Fibroblast of skin of left biceps (primary cell): ENCODE data around the gene ZNF536.
"Not testable (repeated sequence)": the region's sequence is repeated elsewhere in the genome, so short reads cannot be mapped to it uniquely, and the experiment has no call there.

Experiments
- DNase-seq, 2 experiments: peaks; one replicate each; pipeline ENCODE4 v3.0.0-alpha.2; 2013; ENCODE audit warnings: low read depth in 2 of 2

The ZNF536 gene

DNA sequence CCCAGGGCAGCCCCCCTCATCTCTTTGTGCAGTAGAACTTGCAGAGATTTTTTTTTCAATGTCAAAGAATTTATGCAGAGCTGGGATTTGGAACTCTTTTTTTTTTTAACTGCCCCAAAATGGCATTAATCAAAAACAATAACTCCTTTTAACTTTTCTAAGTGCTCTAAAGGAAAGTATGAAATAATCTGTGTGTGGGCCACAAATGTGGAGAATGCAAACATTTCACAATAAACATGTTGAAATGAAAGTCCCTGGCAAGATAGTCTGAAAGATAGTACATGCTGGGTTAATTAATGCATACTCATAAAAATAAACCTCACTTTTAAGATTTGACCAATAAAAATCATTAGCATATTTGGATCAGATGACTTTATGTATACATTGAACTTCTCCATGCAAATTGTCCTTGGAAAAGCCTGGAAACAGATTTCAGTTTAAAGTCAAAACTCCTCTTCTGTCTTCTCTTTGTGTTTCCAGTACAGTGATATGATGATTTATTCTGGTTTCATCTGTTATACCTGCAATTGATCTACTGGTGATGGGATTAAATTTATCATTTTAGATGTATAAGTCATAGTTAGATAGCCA is 30.5 kb upstream of the ZNF536 start:
- peak; percentile 43 to 54 for DNase-seq

DNA sequence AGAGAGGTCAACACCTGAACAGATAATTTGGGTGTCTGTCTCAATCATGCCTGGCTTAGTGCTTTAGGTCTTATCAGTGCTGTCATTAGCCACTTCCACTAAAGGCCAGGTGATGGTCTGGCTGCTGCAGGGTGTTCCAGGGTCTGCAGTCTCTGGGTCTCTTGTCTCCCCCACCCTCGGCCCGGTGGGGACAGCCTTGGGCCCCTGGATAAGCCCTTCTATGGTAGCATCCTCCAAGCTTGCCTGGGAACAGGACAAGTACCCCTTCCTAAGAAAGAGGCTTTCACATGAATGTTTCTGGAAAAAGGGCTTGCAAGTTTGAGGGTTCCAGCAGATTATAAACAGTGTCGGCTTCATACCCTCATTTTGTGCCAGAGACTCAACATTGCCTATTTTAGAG is 29.3 kb upstream of the ZNF536 start:
- no peak for DNase-seq

DNA sequence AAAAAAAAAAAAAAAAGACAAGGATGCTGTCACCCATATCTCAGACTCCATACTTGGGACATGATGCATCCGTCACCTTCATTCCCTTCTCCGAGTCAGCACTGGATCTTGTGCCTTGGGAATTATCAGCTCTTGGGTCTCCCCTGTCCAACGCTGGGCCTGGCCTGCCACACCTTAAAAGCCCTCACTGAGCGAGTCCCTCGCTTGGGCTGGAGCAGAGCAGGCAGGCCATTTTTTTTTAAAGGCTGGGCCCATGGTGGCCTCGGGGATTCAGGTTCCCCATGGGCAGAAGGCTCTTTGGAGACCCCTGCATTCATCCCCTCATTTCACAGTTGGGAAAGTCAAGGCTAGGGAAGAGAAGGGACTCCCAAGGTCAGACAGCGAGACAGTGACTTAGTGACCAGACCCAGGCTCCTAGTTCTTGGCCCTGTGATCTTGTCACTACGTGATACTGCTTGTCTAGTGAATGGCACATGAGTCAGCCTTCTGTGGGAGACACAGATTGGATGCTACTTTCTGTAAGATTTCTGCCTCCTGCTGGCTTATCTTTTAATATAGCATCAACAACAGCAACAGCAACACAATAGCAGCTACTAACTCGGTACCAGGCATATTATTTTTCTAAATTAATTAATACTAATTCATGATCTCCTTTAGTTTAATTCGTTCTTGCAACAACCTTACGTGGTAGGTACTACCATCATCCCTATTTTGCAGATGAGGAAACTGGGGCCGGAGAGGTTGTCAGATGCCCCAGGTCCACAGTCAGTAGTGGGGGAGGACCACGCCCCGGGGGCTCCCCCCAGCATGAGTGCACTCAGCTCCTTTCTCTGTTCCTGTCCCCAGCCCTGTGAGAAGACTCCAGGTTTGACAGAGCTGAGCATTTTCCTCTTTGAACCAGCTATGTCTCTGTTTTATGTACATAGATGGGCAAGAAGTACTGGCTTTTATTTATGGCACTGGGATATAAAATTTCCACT is 27.4 kb upstream of the ZNF536 start:
- no peak for DNase-seq

DNA sequence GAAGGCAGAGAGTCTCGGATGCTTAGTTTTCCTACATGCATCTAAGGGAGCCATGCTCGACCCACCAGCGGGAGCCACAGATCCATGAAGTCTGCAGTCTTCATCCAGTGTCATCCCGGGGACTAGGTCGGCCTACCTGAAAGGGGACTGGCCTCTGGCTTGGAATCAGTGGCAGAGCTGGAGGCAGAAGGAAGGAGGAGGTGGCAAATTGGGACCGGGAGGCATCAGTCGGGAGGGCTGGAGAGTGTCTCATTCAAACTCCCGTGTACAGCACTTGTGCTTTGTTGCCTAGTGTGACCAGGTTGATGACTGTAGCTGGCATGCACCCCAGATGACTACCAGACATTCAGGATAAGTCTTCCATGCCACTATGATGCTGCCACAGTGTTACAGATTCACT is 26.5 kb upstream of the ZNF536 start:
- DNase-seq: no peak

DNA sequence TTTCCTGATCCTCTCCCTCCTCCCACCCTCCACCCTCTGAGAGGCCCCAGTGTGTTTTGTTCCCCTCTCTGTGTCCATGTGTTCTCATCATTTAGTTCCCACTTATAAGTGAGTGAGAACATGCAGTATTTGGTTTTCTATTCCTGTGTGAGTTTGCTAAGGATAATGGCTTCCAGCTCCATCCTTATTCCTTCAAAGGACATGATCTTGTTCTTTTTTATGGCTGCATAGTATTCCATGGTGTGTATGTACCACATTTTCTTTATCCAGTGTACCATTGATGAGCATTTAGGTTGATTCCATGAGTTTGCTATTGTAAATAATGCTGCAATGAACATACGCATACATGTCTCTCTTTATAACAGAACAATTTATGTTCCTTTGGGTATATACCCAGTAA is 25.7 kb upstream of the ZNF536 start:
- not testable (repeated sequence) for DNase-seq

DNA sequence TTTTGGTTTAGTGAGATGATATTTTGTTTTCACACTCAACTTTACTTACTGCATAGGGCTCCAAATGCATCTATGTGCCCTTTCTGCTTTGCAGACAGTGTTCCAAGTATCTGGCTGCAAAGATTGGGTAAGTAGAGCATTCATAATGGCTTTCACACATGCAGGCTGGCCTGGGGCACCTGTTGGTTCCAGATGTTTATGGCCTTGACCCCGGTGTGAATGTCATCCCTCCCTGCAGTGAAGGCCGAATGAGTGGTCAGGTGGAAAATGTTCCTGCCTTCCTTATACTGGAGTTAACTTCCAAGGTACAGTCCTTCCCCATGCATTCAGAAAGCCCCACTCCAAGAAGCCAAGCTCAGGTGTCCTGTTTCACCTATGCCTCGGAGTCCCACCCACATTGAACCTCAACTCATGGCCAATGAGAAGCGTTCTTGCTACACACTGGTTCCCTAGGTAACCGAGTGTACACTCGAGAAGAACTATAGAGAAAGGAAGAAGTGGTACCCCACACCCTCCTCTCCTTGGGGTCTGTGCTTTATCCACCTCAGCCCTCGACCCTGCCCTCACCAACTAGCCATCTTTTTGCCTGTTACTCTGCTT is 23.0 kb upstream of the ZNF536 start:
- no peak for DNase-seq

DNA sequence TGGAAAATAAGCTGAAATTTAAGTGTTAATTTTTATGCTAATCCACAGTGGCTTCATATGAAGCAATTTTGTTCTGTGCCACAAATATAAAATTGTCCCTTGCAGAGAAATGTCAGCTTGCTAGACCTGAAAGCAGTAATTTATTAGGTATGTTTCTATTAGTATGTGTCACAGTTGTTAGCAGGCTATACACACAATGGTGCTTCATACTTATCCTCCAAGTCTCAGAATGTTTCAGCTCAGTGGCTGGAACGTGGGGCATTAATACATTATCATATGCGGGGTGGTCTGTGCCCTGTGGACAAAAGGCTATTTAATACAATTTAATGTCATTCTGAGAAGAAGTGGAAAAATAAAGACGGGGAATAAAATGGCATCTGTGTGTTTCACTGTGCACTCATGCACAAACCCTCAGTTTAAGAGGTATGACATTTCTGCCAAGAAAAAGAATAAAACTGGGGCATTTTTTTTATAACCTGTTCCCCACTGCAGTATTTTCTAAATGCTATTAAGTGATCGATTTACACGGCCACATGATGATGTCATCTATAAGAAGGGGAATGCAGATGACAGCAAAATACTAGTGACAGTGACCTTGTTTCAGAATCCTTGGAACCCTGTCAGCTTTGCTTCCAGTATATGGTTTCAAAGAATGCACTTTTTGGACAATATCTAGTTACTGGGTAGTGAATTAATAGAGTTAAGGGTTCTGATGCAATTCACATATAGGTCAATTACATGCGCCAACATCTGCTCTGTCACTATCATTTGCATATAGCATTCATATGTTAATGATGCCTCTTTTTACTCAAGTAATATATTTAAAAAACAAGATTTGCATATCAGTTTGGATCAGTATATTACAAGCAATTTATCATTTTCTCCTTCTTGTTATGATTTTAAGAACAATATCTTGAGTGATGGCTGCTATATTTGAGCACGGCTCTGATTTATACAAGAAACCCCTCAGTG is 21.2 kb upstream of the ZNF536 start:
- no peak for DNase-seq

DNA sequence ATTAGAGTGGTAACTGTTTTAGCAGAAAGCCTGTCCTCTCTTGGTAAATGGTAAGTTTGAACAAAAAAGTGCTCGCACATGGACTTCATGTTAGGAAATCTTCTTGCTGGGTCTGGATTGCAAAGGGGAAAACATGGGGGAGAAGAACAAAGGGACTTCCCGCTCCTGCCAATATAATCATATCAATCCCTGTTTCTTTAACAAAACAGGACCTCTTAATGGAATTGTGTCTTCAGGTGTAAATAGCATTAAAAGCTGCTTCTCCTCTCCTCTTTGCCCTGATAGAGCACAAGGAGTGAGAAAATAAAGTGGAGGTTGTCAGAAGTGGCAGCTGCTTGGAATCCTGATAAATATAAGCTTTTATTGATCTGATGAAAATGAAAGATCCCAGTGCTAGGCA is 20.4 kb upstream of the ZNF536 start:
- DNase-seq: no peak

DNA sequence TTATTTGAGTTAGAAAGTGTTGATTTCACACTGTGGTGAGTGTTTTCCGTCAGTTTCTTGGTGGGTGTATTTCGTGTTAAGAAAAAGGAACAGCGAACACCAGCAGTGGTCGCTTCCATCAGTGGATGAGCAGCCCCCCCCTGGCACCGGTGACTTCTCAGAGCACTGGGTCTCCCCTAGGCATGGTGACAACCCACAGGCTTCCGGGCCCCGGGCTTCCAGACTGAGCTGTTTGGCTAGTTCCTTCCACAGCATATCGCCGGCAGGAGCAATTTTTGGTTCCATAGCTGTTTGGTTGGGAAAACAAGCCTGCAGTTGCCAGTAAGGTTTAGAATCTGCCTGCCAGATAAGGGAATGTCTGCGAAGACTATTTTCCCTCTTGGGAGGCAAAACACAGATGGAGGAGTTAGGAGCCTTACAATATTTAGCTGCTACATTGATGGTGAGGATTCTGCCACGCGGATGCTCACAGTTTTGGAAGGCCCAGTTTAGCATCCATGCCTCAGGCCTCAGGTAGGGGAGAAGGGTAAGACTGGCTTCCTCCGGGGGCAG is 18.7 kb upstream of the ZNF536 start:
- DNase-seq: no peak

DNA sequence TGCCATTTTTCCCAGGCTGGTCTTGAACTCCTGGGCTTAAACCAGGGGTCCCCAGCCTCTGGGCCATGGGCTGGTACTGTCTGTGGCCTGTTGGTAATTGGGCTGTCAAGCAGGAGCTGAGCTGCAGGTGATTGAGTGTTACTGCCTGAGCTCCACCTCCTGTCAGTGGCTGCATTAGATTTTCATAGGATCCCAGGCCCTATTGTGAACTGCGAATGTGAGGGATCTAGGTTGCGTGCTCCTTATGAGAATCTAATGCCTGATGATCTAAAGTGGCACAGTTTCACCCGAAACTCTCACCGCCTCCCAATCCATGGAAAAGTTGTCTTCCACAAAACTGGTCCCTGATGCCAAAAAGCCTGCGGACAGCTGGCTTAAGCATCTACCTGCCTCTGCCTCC is 16.6 kb upstream of the ZNF536 start:
- no peak for DNase-seq

DNA sequence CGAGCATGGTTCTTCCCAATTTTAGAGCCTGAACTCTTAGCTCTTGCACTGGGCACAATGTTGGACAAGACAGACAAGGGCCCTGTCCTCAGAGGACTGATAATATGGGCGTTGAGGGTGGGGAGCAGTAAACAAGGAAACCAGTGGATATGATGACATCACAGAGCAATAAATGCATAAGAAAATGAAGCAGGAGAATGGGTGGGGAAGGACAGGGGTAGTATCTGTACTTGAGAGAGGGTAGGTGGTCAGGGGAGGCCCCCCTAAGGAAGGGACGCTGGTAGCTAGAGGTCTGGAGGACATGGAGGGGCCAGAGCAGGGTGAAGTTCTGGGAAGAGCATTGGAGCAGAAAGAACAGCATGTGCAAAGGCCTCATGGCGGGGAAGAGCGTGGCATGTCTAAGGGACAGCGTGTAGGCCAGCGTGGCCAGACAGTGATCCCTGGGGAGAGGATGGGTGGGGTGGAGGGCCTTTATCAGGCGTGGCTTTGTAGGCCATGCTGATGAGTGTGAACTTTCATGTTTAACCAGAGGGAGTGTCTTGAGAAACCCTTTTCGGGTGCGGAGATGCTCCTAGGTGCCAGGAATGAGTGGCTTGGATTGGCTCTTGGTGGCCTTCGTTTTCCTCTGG is 15.1 kb upstream of the ZNF536 start:
- no peak for DNase-seq

DNA sequence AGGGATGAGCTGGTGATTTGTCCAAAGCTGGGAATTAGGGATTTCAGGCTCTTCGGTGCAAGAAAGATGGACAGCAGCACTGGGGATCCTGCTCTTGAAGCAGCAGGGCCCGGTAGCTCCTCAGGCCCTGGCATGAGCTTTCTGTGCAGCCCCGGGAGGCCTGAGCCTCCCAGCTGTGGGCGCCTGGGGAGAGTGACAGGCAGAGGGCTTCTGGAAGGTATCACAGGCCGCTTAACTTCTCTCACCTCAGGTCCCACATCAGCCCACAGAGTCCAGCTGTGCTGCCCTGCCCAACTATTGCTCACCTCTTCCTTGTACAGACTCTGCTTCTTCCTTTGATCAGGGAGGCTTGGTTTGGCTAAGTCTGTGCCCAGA is 14.6 kb upstream of the ZNF536 start:
- no peak for DNase-seq

DNA sequence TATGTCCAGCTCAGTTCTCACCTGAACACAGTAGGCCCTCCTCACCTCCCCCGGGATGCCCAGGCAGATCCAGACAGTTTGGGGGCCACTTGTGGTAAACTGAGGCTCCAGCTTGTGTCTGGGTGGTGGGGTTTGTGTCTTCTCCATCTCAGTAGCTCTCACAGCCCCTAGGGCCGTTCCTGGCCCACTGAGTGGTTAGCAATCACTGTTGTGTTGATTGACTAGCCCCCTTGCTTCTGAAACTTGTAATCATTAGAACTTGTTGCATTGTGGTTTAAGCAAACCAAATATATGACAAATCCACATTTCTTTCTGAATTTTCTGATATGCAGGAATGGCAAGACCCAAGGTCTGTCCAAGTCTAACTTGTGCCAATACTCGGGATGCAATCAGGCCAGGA is 13.9 kb upstream of the ZNF536 start:
- DNase-seq: no peak

DNA sequence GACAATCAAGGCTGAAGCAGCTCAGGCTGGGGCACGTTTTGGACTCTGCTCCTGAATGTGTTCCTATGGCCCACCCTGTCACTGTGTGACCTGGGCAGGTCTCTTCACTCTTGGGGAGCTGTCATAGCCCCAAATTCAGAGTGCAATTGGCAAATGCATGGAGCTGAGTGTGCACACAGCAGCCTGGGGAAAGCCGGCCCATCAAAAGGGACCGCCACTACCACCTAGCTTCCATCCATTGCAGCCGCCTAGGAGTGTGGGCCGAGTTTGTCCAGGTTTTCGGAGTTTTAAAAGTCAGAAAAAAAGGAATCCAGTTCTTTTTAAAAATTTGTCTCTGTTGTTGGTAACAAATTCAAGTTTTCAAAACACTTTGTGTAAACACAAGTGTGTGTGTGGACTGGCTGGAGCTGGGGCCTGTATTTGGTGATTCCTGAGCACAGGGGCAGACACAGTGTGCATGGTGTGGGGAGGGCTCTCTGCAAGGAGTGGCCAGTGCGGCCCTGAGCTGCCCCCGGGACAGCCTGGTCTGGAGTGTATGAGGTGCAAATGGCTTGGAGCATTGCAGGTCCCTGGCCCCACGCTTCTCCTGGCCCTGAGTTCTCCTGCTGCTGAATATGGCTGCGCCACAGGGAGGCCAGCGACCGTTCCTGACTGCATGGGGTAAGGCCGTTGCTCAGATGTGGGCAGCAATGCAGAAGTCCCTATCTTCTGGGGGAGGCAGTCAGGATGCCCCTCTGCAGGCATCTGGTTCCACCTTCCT is 13.2 kb upstream of the ZNF536 start:
- DNase-seq: no peak

DNA sequence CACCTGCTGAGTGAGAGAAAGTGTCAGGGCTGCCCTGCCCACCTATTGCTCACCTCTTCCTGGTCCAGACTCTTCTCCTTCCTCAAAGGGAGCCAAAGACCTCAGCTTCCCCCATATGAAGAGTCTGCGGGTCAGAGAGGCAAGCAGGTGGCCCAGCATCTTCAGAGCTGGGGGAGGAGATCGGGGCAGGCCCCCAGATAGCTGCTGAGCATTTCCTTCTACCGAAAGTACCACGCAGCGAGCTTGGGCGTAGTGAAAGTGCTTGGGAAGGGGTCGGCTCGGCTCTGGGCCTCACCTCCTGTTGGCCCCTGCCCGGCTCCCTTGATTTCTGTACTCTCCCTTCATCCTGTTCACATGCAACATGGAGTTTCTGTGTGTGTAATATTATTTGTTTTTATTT is 12.2 kb upstream of the ZNF536 start:
- no peak for DNase-seq

DNA sequence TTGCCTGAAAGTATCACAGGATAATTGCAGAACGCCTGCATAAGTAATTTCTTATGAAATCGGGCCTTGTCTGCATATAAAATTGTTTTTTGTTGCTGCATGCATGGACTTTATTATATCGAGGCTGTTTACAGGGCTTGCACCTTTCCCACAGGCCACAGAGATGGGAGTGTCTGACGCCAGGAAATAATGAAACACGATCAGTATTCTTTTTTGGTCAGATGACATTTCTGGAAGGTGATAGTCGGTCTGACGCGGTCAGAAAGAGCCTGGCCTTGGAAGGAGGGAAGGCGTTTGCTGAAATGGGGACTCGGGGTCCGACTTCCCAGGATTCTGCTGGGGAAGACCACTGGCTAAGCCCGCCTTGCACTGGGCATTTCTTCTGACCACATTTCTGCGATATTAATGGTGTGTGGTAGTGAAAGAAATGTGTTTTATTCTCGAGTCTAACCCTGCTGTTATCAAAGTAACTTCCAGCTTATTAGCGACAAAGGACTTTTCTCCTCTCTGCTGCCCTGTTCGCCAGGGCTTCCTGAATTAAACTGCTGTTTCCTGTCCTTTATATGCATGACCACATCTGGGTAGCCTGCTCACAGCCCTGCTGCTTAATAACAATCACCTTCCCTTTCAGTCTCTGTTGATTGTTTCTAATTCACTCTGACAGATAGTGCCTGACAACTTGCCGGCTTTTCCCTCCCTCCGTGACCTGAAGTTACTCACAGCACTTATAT is 11.6 kb upstream of the ZNF536 start:
- DNase-seq: no peak

DNA sequence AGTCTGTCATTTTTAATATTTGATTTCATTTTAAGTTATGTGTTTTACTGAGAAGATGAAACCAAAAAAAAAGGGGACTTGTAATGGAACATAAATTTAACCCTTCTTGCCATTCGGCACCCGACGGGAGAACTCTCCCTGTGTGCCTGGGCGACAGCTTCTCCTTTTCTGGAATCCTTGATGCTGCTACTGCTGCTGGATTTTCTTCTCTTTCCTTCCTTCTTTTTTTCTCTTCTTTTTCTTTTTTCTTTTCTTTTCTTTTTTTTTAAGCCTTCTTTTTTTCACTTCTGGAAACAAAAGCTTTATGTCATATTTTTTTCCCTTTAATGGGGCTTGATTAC is 11.1 kb upstream of the ZNF536 start:
- DNase-seq: no peak

DNA sequence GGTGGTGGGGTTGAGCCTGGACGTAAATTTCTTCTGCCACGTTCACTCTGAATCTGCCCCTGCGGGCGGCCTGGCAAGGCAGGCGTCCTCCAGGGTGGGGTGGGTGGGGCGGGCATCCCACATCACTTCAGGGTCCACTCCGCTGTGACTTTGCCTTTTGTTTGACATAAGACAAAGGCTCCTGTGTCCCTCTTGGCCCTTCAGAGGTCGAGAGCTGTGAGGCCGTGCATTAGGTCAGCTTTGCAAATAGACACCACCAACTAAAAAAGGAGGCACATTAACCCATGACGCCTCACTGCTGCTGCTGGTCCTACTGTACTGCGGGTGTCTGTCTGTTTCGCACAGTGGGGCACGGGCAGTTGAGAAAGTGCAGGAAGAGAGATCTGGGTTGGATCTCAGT is 10.5 kb upstream of the ZNF536 start:
- no peak for DNase-seq

DNA sequence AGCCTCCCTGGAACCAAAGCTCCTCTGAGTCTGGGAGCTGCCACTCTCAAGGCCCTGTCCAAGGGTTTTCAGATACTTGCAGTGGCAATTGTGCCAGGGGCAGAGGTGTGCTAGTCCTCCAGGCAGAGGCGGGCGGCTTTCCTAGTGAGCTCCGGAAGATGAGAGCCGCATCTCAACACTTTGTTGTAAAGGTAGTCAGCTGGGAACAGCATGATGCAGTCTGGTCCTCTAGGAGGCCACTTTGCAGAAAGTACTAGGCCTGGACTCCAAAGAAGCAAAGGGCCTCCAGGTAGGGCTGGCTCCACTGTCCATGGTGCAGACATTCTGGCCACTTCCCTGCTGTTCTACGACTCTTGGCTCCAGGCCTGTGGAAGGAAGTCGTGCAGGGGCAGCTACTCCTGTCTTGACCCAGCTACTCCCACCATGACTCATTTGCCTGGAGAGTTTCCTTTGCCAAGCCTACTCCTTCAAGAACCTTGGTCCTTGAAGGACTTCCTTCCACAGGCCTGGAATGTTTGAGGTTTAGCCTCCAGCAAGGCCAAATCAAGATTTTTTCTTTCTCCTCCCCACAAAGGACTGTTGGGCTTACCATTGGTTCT is 9.9 kb upstream of the ZNF536 start:
- DNase-seq: peak; percentile 23 to 33
